GM19023 (cell line): ENCODE measurements around the gene TTLL6.
"Not testable (repeated sequence)": the region's sequence is repeated elsewhere in the genome, so short reads cannot be mapped to it uniquely, and the experiment has no call there.

ENCODE experiments used
- ATAC-seq: cut with Tn5 transposase; IDR thresholded peaks from one replicate; pipeline ENCODE4 v1.9.1; 2021; ENCODE audit warnings: mild to moderate bottlenecking, moderate library complexity; ENCODE audit not compliant: unreplicated experiment

The TTLL6 gene

DNA sequence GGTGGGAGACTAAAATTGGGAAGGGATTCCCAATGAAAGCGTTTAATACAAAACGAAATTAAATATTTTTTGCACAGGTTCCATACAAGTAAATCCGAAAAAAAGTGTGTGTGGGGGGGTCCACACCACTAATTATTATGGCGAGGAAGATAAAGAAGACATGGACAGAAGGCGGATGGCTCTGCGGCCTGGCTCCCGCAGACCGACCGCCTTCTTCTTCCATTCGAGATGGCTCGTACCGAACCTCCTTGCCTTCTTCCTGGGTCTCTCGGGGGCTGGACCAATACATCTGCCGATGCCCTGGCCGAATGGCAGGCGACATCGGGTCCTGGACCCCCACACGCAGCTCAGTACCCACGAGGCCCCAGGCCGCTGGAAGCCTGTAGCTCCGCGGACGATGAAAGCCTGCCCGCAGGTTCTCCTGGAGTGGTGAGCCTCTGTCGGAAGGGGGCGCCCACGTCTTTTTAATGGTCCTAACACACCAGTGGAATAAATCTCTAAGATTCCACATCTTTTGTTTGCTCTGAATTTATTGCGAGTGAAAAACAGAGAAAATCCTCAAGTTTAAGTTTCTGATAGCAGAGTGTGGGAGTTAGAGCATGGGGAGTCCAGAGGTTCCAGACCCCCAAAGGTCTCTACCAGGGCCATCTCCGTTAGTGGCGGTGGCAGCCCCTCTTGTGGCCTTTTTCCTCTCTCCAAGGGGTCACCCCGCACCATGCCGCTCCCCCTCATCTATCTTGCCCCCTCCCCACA, 92.6 kb downstream of the TTLL6 start:
- no peak for ATAC-seq

DNA sequence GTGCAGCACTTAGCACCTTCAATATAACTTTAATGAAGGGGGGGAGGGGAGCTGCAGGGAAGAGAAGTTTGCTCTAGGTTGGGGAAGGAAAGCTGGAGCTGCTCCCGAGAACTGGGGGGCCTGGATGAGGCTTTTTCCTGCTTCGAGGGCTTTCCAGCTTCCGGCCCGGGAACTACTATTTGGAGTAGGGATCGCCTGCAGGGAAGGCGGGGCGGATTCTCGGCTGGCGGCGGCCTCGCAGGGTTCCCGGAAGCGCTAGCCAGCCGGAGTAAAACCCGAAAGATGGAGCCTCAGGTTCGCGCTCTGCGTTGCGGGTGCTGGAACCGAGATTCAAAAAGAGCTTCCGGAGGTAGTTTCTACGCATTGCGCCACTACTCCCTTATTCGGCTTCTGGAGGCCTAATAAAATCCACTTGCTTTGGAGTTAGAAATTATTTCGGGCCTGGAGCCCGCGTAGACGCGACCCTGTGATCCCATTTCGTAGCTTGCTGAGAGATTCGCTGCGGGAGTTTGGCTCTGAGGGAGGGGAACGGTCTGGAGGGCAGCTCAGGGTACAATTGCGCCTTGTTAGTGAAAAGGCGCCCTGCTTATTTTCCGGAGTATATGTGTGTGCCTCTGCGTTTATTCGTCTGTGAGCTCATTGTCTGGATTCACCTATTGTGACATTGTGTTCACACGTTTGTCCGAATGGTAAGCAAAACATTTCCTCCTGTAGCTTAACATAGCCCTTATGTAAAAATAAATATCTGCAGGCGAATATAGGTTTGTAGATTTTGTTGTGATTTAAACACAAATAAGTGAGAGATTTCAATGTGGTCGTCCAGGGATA, 93.4 kb downstream of the TTLL6 start:
- no peak for ATAC-seq

DNA sequence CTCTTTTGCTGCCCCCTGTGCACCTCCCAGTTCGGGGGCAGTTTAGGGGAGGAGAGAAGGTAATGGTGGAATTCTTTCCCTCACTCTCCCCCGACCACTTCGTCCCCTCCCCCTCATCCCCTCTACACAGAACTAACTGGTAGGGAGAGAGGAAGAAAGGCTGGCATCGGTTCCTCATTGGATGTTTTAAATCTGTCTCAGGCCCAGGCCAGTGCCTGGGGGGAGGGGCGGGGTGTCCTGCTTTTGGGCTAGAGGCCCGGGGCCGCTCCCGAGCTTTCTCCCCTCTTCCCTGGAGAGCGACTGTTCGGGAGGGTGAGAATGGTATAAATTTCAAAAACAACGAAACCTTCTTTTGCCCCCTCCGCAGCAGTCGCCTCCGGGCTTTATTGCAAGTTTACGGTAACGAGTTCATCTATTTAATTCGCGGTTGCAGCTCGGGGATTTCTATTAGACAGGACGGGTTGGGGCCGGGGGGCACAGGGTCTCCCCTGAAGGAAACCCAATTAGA, 94.1 kb downstream of the TTLL6 start, which contains the start of gene PRAC2:
Gene PRAC2 (plus strand): TSS at position 271 of the 508 bp plus-strand sequence. CDS start 1,226 bp downstream, outside the sequence.
- no peak for ATAC-seq

DNA sequence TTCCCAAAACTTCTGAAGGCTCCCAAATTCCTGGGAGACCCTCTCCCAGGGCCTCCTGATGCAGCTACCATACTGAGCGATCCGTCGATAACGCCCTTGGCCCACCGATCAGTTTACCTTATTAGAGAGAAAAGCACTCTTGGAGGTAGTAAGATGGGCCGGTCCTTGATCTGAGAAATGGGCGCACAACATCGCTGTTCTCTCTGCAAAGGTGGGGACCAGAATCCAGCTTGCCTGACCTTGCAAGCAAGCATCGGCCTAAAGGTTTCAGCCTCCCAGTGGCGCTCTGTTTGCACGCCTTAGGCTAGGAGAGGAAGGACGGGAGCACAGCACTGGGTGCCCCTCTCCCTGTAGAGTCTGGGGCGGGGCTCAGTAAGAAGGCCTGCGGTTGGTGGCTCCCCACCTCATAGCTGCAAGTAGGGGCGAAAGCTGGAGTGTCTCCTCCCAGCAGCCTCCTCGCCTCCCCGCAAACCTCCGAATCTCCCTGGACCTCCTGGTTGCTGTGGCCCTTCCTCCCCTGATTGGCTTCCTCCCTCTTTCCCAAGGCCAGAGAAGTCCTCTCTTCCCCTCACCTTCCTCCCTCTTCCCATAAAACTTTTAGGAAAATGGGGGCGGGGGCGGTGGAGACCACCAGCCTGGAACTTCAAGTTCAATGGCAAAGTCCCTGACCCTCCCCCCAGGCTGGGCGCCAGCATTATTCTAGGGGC, 94.7 kb downstream of the TTLL6 start, which contains the start of gene PRAC1:
Gene PRAC1 (minus strand): TSS at position 318 of the 707 bp plus-strand sequence. CDS start 126 bp downstream, at position 192.
- no peak for ATAC-seq

DNA sequence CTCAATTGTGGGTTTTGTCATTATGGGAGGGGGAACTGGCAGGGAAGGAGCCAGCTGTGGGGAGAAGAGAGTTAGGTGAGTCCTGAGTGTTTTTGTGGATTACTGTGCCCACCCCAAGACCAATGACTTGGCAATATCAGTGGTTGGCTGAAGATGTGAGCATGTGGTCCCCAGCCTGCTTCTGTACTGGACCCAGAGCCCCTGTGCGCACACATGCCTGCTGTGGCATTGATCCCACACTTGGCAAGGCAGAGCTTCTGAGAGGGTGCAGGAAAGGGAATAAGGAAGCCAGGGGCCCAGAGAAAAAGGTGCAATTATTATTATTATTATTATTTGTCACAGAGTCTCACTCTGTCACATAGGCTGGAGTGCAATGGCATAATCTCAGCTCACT, 96.0 kb downstream of the TTLL6 start:
- no peak for ATAC-seq

DNA sequence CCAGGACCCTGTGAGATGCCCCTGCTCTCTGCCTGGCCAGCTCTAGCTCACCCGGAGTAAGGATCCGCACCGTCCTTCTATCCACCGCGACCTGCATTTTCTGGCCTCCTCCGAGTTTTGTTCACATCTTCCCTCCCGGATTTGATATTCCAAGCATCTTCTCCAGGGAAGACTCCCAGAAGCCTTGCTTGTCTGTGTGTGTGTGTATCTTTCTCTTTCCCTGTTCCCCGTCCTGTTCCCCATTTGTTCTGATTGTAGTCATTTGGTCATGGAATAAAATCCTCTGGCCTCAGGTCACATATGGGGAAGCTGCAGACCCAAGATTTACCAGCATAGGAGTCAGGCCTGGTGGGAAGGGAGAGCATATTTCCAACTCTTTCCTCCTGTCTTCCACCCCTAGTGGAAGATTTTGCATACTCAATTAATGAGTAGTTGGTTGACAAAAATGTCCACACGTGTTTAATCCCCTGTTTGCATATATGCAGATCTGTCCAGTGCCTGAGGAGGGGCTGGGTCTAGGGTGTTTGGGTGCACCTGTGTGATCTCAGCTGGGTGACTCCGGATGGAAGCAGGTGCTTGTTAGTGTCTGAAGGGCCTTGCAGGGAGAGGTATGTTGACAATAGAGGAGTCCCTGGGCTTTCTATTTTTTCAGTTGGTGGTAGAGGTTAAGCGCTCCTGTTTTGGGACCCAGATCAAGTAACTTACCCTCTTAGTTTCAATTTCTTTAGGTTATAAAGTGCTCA, 96.6 kb downstream of the TTLL6 start:
- no peak for ATAC-seq

DNA sequence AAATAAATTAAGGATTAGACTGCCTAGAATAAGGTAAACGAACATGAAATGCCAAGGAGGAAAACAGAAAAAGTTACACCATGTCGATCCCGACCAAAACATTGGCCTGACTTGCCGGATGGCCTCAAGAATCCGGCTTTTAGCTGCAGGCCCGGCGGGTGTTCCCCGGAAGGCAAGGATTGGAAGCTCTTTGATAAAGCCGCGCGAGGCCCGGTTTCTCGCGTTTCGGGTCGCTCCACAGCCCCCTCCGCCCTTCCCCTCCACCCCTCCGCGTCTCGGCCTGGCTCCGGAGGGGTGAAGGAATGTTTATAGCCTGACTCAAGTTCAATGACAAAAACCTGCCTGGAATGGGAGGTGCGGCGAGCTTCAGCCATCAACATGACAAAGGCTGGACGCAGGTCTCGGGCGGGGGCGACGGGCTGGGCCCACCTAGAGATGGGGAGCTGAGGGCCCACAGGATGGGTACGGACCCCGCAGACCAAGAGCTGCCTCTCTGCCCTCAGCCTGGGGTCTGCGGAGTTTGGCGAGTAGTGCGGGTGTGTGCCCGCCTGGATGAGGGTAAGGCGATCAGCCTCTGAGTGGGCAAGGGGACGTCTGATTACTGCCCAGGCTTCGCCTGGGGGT, 97.3 kb downstream of the TTLL6 start:
- ATAC-seq: no peak

DNA sequence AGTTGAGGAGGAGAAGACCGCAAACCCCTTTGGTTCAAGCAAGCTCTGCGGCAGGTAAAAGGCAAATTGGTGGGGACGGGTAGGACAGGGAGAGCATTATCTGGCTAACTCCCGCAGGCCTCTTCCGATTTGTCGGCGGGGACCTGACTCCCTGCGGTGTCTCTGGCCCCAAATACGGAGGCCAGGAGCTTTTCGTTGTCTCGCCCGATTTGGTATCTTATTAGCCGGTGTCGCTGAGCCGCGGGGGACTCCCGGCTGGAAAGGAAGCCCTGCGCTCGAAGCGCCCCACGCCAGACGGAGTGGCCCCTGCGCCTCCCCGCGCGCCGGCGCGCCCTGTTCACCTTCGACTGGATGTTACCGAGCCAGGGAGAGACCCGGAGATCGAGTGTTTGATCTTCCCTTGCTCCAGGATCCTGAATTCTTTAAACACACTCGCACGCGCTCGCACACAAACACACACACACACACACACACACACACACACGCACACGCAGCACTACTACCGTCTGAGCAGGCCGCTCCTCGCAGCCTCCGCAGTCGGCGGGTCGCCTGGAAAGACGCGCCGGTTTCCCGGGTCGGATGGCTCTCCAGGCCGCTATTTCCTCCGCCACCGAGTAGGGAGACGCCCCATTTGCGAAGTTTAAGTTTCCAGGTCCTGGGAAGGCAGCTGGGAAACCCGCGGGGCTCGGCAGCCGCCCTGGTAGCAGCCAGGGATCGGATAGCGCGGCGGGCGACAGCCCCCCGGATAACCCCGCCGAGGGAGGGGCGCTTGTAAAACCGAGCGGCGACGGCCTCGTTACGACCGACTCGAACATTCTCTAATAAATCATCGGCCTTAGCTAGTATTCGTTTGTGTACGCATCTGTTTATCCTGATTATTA, 98.0 kb downstream of the TTLL6 start:
- ATAC-seq: no peak

DNA sequence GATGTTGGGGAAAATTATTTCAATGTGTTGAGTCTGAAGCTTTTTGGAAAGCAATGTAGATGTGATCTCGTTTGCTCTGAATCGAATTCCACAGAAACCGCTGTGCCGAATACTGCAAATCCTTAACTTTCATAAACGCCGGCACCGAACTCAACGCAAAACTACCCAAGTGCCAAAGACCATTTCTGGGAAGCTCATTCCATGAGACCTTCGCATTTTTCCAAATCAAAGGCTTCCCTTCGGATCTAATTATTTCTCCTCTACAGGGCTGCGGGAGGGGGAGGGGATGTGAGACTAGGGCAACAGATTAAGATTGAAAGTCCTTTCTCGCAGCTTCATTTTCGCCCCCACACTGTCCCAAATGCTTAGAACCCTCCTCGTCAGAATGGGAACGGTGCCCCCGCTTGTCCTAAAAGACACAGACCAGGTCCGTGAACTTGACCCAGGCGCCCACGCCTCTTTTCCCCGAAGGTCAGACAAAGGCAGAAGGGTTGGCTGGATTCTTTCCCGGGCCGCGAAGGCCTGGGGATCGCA, 98.7 kb downstream of the TTLL6 start:
- ATAC-seq: no peak

DNA sequence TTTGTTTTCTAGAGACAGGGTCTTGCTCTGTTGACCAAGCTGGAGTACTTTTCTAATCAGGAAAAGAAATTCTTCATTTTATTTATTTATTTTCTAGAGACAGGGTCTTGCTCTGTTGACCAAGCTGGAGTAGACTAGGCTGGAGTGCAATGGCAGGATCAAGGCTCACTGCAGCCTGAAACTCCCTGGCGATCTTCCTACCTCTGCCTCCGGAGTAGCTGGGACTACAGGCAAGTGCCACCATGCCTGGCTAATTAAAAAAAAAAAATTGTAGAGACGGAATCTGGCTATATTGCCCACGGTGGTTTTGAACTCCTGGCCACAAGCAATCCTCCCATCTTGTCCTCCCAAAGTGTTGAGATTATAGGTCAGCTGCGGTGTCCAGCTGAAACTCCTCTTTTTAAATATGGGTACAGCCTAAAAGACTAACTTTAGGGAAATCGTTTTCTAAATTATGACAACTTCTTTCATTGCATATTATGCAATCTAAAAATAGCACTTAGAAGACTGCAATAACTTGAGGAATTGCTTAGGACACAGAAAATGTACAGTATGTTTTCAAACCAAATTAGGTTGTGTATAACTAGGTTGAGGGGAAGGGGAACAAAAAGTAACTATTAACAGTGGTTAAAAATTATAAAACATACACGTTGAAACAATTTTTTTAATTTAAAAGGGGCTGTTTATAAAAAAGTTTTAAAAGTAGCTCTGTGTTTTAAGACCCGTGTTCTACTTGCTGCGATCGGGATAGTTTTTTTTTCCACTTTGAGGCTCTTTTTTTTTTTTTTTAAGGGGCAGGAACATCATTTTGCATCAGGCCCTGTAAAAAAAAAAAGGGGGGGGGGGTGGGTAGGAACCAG, 99.4 kb downstream of the TTLL6 start:
- ATAC-seq: no peak

DNA sequence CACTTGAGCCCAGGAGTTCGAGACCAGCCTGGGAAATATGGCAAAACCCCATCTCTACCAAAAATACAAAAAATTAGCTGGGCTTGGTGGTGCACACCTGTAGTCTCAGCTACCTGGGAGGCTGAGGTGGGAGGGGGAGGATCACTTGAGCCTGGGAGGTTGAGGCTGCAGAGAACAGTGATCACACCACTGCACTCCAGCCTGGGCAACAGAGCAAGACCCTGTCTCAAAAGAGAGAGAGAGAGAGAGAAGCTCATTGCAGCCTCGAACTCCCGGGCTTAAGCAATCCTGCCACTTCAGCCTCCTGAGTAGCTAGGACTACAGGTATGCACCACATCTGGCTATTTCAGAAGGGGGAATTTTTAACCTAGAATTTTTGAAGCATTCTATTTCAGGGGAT, 100.5 kb downstream of the TTLL6 start:
- not testable (repeated sequence) for ATAC-seq

DNA sequence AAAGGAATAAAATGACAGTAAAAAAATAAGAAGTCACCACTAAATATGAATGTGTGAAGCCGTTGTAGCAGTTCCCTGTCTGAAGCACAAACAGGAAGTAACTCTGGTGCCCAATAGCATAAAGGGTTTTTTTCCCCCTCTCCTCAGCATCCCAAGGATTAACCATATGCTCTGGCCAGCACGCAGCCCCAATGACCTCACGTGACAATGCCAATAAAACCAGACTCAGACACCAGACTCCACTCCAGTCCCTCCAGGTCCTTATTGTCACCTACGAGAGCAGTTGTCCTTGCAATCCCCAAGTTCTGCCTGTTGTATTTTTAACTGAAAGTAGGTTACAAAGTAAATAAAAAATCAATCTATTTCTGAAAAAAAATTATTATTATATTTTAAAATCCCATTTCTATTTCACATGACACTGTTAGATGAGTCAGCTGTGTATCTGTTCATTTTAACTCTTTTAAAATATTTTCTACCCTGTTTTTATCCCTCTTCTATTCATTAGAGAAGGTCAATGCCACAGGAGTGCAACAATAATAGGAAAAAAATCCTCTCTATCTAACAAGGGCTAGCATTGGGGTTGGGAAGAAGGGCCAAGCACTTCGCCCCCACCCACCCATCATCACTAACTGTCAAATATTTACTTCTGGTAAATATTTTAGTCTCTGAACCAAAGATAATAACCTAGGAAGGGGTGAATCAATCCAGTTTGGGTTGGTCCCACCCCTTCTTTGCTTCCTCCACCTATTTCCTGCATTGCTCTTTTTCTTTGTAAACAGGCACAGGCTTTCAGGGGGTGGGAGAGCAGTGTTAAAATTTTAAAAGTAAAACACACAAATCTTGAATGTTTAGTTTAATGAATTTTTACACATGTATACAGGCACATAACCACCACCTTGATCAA, 101.3 kb downstream of the TTLL6 start:
- ATAC-seq: no peak
